Osteoblast (primary cell): Measurements from ENCODE around the gene CPLX3. TPM values are rescaled to one million over a fixed set of nuclear protein-coding genes. Genes with fewer than 3 reads are reported as not detected.

ENCODE experiments used
- DNase-seq: peaks from one replicate; pipeline ENCODE4 v3.0.0; 2011; ENCODE audit warnings: low spot score, mixed read lengths; ENCODE audit not compliant: insufficient read length; ENCODE audit errors: missing footprints
- H2AFZ ChIP-seq: 2 replicates; pipeline ENCODE4 v1.6.0; 2011; ENCODE audit warnings: mild to moderate bottlenecking, low read length
- H3K27ac ChIP-seq: 2 replicates; pipeline ENCODE4 v1.5.1; 2011; ENCODE audit warnings: mild to moderate bottlenecking, low read depth, low read length, moderate library complexity
- H3K27me3 ChIP-seq: 2 replicates; pipeline ENCODE4 v1.6.0; 2012; ENCODE audit warnings: mild to moderate bottlenecking, control low read depth, inconsistent platforms, low read length, moderate library complexity; ENCODE audit not compliant: insufficient read depth
- H3K36me3 ChIP-seq: 2 replicates; pipeline ENCODE4 v1.5.1; 2011; ENCODE audit warnings: mild to moderate bottlenecking, low read length, control low read depth, moderate library complexity; ENCODE audit not compliant: insufficient read depth
- H3K4me1 ChIP-seq: 2 replicates; pipeline ENCODE4 v1.5.1; 2011; ENCODE audit warnings: mild to moderate bottlenecking, low read length, control low read depth, moderate library complexity; ENCODE audit not compliant: insufficient read depth
- H3K4me2 ChIP-seq: 2 replicates; pipeline ENCODE4 v1.6.0; 2011; ENCODE audit warnings: mild to moderate bottlenecking, low read length; ENCODE audit not compliant: insufficient read depth
- H3K4me3 ChIP-seq: fragments of 200-600 bp; sonication (generic); 3 replicates; pipeline ENCODE4 v1.5.1; 2012; ENCODE audit warnings: mild to moderate bottlenecking, low read length, inconsistent platforms; ENCODE audit not compliant: insufficient read depth
- H3K79me2 ChIP-seq: 2 replicates; pipeline ENCODE4 v1.6.0; 2012; ENCODE audit warnings: mild to moderate bottlenecking, low read length, control low read depth, inconsistent platforms; ENCODE audit not compliant: insufficient read depth
- H3K9me3 ChIP-seq: 2 replicates; pipeline ENCODE4 v1.5.1; 2011; ENCODE audit warnings: low read depth, low read length, control low read depth
- H4K20me1 ChIP-seq: 2 replicates; pipeline ENCODE4 v1.6.0; 2012; ENCODE audit warnings: mild to moderate bottlenecking, low read length, control low read depth; ENCODE audit not compliant: insufficient read depth
- total RNA-seq: library from RNA; depleted of rRNA; stranded (reverse); fragments of >200 nt; gene quantifications from 2 replicates; pipeline ENCODE4 v1.2.3, GENCODE V29; 2012
- TF ChIP-seq, protein P1 (sequence below): IDR thresholded peaks from 2 replicates; pipeline ENCODE4 v1.5.1; 2011; ENCODE audit warnings: mild to moderate bottlenecking, low read depth, low read length, moderate library complexity; ENCODE audit errors: extremely low read depth

CPLX3 gene
- total RNA-seq, 1 donor, result not detected

DNA sequence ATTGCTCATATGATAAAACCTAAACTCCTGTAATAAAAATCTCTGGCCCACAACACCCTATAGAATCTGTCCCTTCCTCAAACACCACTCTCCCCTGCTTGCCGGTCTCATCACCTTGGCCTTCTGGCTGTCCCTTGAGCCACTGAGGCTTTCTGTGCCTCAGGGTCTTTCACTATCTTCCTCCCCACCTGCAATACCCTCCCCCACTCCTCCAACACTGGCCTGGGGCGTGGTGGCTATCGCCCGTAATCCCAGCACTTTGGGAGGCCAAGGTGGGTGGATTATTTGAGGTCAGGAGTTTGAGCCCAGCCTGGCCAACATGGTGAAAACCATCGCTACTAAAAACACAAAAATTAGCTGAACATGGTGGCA lies 47.8 kb upstream of the CPLX3 start:
- Histone ChIP-seq H3K79me2 (peaks cover 13% of the 10 kb centered on the region), H3K4me2 (no peak overlapping the region)

DNA sequence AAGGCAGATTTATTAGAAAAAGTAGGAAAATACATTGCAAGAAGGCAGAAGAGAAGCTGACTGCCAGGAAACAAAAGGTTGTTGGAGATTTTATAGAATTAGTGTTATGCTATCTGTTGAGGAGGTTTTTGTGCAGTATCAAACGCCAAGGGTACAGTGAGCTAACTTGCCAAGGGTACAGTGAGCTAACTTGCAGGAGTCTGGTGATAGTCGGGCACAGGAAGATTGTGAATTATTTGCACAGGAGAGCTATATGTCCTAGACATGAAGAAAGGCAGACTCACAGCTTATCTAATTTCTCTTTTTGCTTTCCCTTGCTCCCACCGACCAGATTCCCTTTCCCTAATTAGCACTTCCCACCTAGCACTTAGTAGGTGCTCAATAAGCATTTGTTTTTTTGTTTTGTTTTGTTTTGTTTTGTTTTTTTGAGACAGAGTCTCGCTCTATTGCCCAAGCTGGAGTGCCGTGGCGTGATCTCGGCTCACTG lies 47.2 kb upstream of the CPLX3 start:
- Histone ChIP-seq H3K4me3 (no peak overlapping the region), H3K36me3 (no peaks in the 10 kb centered on the region), H3K79me2 (peaks cover 19% of the 10 kb centered on the region), H3K4me2 (no peak overlapping the region), H3K27ac (no peak overlapping the region), H4K20me1 (peaks cover 17% of the 10 kb centered on the region), H3K9me3 (no peaks in the 10 kb centered on the region), H3K4me1 (peaks cover 27% of the 10 kb centered on the region), H2AFZ (no peak overlapping the region), H3K27me3 (no peaks in the 10 kb centered on the region)
- DNase-seq, result no peak
- TF ChIP-seq, protein P1, sequence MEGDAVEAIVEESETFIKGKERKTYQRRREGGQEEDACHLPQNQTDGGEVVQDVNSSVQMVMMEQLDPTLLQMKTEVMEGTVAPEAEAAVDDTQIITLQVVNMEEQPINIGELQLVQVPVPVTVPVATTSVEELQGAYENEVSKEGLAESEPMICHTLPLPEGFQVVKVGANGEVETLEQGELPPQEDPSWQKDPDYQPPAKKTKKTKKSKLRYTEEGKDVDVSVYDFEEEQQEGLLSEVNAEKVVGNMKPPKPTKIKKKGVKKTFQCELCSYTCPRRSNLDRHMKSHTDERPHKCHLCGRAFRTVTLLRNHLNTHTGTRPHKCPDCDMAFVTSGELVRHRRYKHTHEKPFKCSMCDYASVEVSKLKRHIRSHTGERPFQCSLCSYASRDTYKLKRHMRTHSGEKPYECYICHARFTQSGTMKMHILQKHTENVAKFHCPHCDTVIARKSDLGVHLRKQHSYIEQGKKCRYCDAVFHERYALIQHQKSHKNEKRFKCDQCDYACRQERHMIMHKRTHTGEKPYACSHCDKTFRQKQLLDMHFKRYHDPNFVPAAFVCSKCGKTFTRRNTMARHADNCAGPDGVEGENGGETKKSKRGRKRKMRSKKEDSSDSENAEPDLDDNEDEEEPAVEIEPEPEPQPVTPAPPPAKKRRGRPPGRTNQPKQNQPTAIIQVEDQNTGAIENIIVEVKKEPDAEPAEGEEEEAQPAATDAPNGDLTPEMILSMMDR, result no peak

More for the DNA sequence above, 47.8 kb upstream of the CPLX3 start:
- Histone ChIP-seq H3K36me3 (no peaks in the 10 kb centered on the region), H3K4me3 (no peak overlapping the region), H3K9me3 (no peaks in the 10 kb centered on the region), H3K27me3 (no peaks in the 10 kb centered on the region), H3K4me1 (peaks cover 21% of the 10 kb centered on the region), H2AFZ (no peak overlapping the region), H4K20me1 (peaks cover 11% of the 10 kb centered on the region), H3K27ac (no peak overlapping the region)
- TF ChIP-seq, protein P1, result no peak
- DNase-seq, result no peak

DNA sequence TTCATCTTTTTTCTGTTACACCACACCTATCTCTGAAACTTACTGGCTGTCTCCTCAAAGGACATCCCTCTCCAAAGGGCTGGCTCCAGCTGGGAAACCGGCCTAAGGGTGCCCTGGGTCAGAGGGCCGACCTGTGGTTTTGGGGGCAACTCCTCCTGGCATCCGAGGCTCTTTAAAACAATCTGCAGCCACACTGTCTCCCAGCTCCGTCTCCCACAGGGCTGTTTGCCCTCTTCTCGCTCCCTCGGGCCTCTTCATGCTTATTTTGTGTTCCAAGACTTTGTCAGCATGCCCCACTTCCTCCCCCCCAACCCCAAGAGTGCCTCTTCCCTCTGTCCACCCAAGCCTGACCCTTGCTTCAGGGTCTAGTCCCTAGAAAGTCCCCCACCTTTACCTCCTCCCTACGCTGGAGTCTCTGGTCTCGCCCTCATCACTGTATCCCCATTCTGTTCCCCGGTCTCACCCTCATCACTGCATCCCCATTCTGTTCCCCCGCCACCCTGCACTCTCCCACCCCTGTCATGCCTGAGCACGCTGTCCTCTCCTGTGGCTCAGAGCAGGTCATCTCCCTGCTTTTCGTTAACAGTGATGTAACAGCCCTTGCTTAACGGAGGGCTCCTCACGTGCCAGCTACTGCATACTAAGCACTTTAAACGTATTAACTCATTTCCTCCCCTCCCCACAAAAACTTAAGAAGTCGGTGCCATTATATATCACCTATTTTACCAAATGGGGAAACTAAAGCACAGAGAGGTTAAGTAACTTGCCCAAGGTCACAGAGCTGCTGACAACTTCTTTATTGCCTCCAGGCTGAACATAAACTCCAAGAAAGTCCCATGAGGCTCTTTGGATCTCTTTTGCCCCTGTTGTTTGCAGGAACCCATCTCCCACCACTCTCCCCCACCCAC lies 45.6 kb upstream of the CPLX3 start:
- peak overlapping the region; percentile 91 for H2AFZ ChIP-seq
- TF ChIP-seq, protein P1, result no peak
- H3K36me3 ChIP-seq, result no peaks in the 10 kb centered on the region
- no peaks in the 10 kb centered on the region for H3K9me3 ChIP-seq
- H3K4me2 ChIP-seq, result peak overlapping the region; percentile 84
- H3K4me3 ChIP-seq, result peak overlapping the region; percentile 88
- no peak overlapping the region for H3K27ac ChIP-seq
- H3K79me2 ChIP-seq, result peaks cover 35% of the 10 kb centered on the region
- H3K4me1 ChIP-seq, result peaks cover 31% of the 10 kb centered on the region
- H3K27me3 ChIP-seq, result no peaks in the 10 kb centered on the region
- peaks cover 27% of the 10 kb centered on the region for H4K20me1 ChIP-seq
- peak; percentile 68 for DNase-seq
